GM18507 (cell line): ENCODE data around the gene SPATA33.
A peak's percentile ranks its signal among the peaks of the same experiment; 100 is the strongest.

Experiments
- DNase-seq: peaks from one replicate; pipeline ENCODE4 v3.0.0; 2011; ENCODE audit warnings: low read depth; ENCODE audit not compliant: insufficient read length; ENCODE audit errors: extremely low spot score
- FAIRE-seq: peaks from 2 replicates; lab custom pipeline; 2011; peaks lifted over from hg19 to GRCh38; lab: Jason Lieb, UNC

Gene SPATA33

GRCh38 chr16:89701425-89702406 is 44.1 kb downstream of the SPATA33 start, which contains the start of gene SPATA2L:
SPATA2L (minus strand) TSS chr16:89701705; CDS start chr16:89701232, 473 bp downstream.
- FAIRE-seq (peak; percentile 95), DNase-seq (peak; percentile 97)

GRCh38 chr16:89704281-89704680 is 46.6 kb downstream of the SPATA33 start:
- FAIRE-seq (no peak), DNase-seq (no peak)

GRCh38 chr16:89705006-89705405 is 47.4 kb downstream of the SPATA33 start:
- FAIRE-seq (no peak), DNase-seq (no peak)

- FAIRE-seq (no peak), DNase-seq (no peak)
Measured at GRCh38 chr16:89706518-89707260, 49.1 kb downstream of the SPATA33 start.

GRCh38 chr16:89707695-89708094 is 50.1 kb downstream of the SPATA33 start:
- no peak for DNase-seq
- no peak for FAIRE-seq

GRCh38 chr16:89708481-89708931 is 50.9 kb downstream of the SPATA33 start:
- FAIRE-seq, result no peak
- DNase-seq, result no peak

- FAIRE-seq (no peak), DNase-seq (no peak)
Measured at GRCh38 chr16:89709166-89709565, 51.5 kb downstream of the SPATA33 start.

GRCh38 chr16:89709716-89710432 is 52.2 kb downstream of the SPATA33 start:
- DNase-seq (no peak), FAIRE-seq (no peak)

- DNase-seq (no peak), FAIRE-seq (no peak)
Measured at GRCh38 chr16:89710709-89711564, 53.3 kb downstream of the SPATA33 start.

GRCh38 chr16:89711601-89712273 is 54.1 kb downstream of the SPATA33 start:
- FAIRE-seq, result peak; percentile 73
- DNase-seq, result peak; percentile 80

- DNase-seq, result no peak
- no peak for FAIRE-seq
Measured at GRCh38 chr16:89712274-89712781, 54.7 kb downstream of the SPATA33 start.

GRCh38 chr16:89716493-89716892 is 58.9 kb downstream of the SPATA33 start:
- no peak for DNase-seq
- FAIRE-seq, result no peak

- FAIRE-seq (no peak), DNase-seq (no peak)
Measured at GRCh38 chr16:89716916-89717687, 59.5 kb downstream of the SPATA33 start.

- FAIRE-seq (no peak), DNase-seq (no peak)
Measured at GRCh38 chr16:89717688-89718505, 60.3 kb downstream of the SPATA33 start.
